Epithelial cell of alveolus of lung (primary cell): ENCODE data around the gene BPHL. TPM values are rescaled to one million over a fixed set of nuclear protein-coding genes. Genes with fewer than 3 reads are reported as not detected.

Experiments
- total RNA-seq: library from RNA; depleted of rRNA; stranded (reverse); fragments of >200 nt; gene quantifications from 2 replicates; pipeline ENCODE4 v1.2.1, GENCODE V29; 2015

BPHL gene
- total RNA-seq, result 17.2 and 20.9 TPM in 2 replicates

DNA sequence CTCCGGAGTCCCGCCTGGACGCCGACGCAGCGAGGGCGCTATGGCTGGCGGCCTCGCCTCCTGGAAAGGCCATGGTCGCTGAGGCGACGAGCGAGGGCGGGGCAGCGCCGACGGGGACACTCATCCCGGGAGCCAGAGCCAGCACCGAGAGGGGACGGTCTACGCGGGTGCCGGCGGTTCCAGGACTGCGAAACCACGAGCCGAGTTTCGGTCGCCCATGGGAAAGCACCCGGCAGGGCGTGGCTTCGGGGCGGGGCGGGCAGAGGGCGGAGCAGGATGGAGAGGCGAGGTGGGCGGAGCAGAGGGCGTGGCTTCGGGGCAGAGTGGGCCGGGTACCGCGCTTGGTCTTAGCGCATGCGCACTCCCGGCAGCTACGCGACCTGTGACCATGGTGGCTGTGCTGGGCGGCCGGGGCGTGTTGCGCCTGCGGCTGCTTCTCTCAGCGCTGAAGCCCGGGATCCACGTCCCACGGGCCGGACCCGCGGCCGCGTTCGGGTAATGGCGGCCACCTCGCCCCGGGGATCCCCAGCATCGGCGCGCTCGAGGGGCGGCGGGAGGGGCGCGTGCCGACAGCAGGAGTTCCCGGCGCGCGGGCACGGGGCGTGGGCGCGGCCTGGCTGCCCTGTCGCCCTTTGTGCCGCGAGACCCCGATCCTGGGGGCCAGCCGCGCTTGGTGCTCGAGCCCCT, at the start of gene BPHL:
BPHL (plus strand) TSS at position 359 of the 687 bp plus-strand sequence; CDS start at position 389, 30 bp downstream.

DNA sequence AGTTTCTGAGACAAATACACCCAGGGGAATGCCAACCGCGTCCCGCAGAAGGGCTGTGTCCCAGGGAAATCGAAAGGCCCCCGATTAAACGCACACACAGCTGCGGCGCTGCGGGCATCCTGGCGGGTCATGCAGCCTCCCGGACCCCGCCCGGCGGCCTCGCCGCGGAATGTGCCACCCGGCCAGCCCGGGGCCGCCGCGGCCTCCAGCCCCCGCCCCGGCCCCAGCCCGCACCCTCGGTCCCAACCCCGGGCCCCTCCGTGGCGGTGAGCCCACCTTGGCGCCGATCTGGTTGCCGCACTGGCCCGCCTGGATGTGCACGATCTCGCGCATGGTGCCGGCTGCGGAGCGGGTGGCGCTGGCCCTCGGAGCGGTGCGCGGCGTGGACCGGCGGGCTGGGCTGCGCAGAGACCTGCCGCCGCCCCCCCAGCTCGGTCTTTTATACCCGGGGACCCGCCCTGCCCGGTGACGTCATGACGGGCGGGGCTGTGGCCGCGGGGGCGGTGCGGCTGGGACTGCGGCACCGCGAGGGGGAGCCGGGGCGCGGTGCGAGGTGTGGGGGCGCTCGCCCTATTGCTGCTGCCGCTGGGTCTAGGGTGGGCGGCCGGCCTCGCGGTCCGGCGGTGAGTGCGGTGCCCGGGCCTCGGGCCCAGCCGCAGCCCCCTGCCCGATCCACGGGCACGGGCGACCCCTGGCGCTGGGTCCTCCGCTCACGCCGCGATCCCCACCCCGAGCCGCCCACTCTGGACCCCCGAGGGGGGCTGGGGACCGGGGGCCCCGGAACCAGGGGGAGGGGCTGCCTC, 38.8 kb downstream of the BPHL start, which contains the start of gene TUBB2A:
TUBB2A (minus strand) TSS at position 414 of the 803 bp plus-strand sequence; CDS start at position 333, 81 bp downstream.

Other genes starting within 250 kb of the BPHL start
- gene SERPINB9, start 215.4 kb upstream of the BPHL start, total RNA-seq, result 14.4 and 16.5 TPM in 2 replicates
- gene SERPINB6, start 147.1 kb upstream of the BPHL start, total RNA-seq, result 119 and 137 TPM in 2 replicates
- gene NQO2, start 118.8 kb upstream of the BPHL start, total RNA-seq, result 22.6 and 27.6 TPM in 2 replicates
- 13.4 and 14.5 TPM in 2 replicates for gene RIPK1, start 50.2 kb upstream of the BPHL start, total RNA-seq
- gene TUBB2A, start 38.8 kb downstream of the BPHL start, total RNA-seq, result 38.0 and 160 TPM in 2 replicates
- 2.3 and 19.0 TPM in 2 replicates for gene TUBB2B, start 108.9 kb downstream of the BPHL start, total RNA-seq
- 14.4 and 24.5 TPM in 2 replicates for gene PSMG4, start 140.2 kb downstream of the BPHL start, total RNA-seq